IMR-90 (cell line): ENCODE measurements around the gene ALOX12B. TPM values are rescaled to one million over a fixed set of nuclear protein-coding genes. Genes with fewer than 3 reads are reported as not detected.

Experiments used
- ATAC-seq: fragments of 200-7000 bp; cut with Tn5 transposase; 2 replicates; pipeline ENCODE4 v1.9.1; 2020; ENCODE audit warnings: low read depth, mild to moderate bottlenecking, moderate library complexity
- BruUV-seq: library from RNA; stranded (reverse); fragments of 400-500 nt; replicated peaks from 2 replicates; lab custom pipeline; 2021; lab: Mats Ljungman, UMichigan
- CTCF ChIA-PET: fragments of 300-600 bp; formaldehyde crosslinking; extraction: SDS; loops from one replicate; lab custom pipeline; 2021; ENCODE audit warnings: antibody characterized with exemption; lab: Yijun Ruan, JAX
- POLR2A ChIA-PET: fragments of 300-600 bp; sonication (Branson Sonifier 250); formaldehyde crosslinking; loops from one replicate; lab custom pipeline; 2022; ENCODE audit warnings: antibody characterized with exemption; ENCODE audit not compliant: unreplicated experiment; lab: Charles Lee
- DNase-seq: peaks from one replicate; pipeline ENCODE4 v3.0.0; 2013
- H2AFZ ChIP-seq: replicated peaks from 2 replicates; pipeline ENCODE3; 2013; ENCODE audit warnings: low read length, mild to moderate bottlenecking; ENCODE audit not compliant: poor library complexity
- H2AK5ac ChIP-seq: 2 replicates; pipeline ENCODE4 v1.6.1; 2013; ENCODE audit warnings: low read depth, low read length, inconsistent platforms
- H2AK9ac ChIP-seq: replicated peaks from 2 replicates; pipeline ENCODE3; 2013; ENCODE audit warnings: mild to moderate bottlenecking, low read depth, low read length, moderate library complexity; ENCODE audit not compliant: poor library complexity
- H2BK120ac ChIP-seq: 2 replicates; pipeline ENCODE4 v1.6.1; 2013; ENCODE audit warnings: low read depth, low read length, inconsistent platforms
- H2BK15ac ChIP-seq: 3 replicates; pipeline ENCODE4 v1.6.1; 2013; ENCODE audit warnings: low read depth, low read length, inconsistent platforms
- H2BK20ac ChIP-seq: 2 replicates; pipeline ENCODE4 v1.6.1; 2013; ENCODE audit warnings: low read depth, mild to moderate bottlenecking, inconsistent platforms, low read length, moderate library complexity
- H2BK5ac ChIP-seq: 2 replicates; pipeline ENCODE4 v1.6.1; 2013; ENCODE audit warnings: mild to moderate bottlenecking, low read depth, low read length, inconsistent platforms; ENCODE audit not compliant: poor library complexity, severe bottlenecking
- H3K14ac ChIP-seq: replicated peaks from 2 replicates; pipeline ENCODE4 v1.6.1; 2013; ENCODE audit warnings: low read depth, low read length, inconsistent platforms
- H3K18ac ChIP-seq: 2 replicates; pipeline ENCODE4 v1.6.1; 2013; ENCODE audit warnings: low read depth, low read length, control low read depth
- H3K23ac ChIP-seq: 2 replicates; pipeline ENCODE4 v1.6.1; 2013; ENCODE audit warnings: low read depth, low read length, inconsistent platforms
- H3K27ac ChIP-seq: 2 replicates; pipeline ENCODE4 v1.5.1; 2013; ENCODE audit warnings: mild to moderate bottlenecking, control low read depth, low read length; ENCODE audit not compliant: insufficient read depth
- H3K27me3 ChIP-seq: 2 replicates; pipeline ENCODE4 v1.6.1; 2013; ENCODE audit warnings: low read length; ENCODE audit not compliant: control insufficient read depth, insufficient read depth
- H3K36me3 ChIP-seq: 2 replicates; pipeline ENCODE4 v1.6.1; 2013; ENCODE audit warnings: low read length, mixed read lengths; ENCODE audit not compliant: control insufficient read depth, insufficient read depth
- H3K4ac ChIP-seq: 2 replicates; pipeline ENCODE4 v1.6.1; 2013; ENCODE audit warnings: low read depth, low read length, inconsistent platforms
- H3K4me1 ChIP-seq: 2 replicates; pipeline ENCODE4 v1.6.1; 2013; ENCODE audit warnings: low read length, mixed read lengths; ENCODE audit not compliant: control insufficient read depth, insufficient read depth
- H3K4me2 ChIP-seq: 2 replicates; pipeline ENCODE4 v1.6.1; 2013; ENCODE audit warnings: low read depth, mild to moderate bottlenecking, control low read depth, low read length, moderate library complexity
- H3K4me3 ChIP-seq: 2 replicates; pipeline ENCODE4 v1.5.1; 2013; ENCODE audit warnings: low read depth, mild to moderate bottlenecking, control low read depth, low read length, moderate library complexity; ENCODE audit not compliant: insufficient read depth
- H3K56ac ChIP-seq: 2 replicates; pipeline ENCODE4 v1.6.1; 2013; ENCODE audit warnings: low read length, inconsistent platforms; ENCODE audit not compliant: insufficient read depth; ENCODE audit errors: extremely low read depth
- H3K79me1 ChIP-seq, 2 experiments: 2 replicates each; pipeline ENCODE4 v1.6.1; 2013; ENCODE audit warnings: low read length in 2 of 2, inconsistent platforms in 1 of 2, low read depth in 1 of 2
- H3K9ac ChIP-seq: 2 replicates; pipeline ENCODE4 v1.6.1; 2013; ENCODE audit warnings: low read depth, low read length, control low read depth
- H3K9me1 ChIP-seq: 2 replicates; pipeline ENCODE4 v1.6.1; 2013; ENCODE audit warnings: low read length, inconsistent platforms; ENCODE audit not compliant: insufficient read depth
- H3K9me3 ChIP-seq: 2 replicates; pipeline ENCODE4 v1.6.1; 2013; ENCODE audit warnings: low read length; ENCODE audit not compliant: control insufficient read depth, insufficient read depth
- H4K20me1 ChIP-seq: 2 replicates; pipeline ENCODE4 v1.6.1; 2013; ENCODE audit warnings: low read length, inconsistent platforms; ENCODE audit not compliant: insufficient read depth
- H4K5ac ChIP-seq: 2 replicates; pipeline ENCODE4 v1.6.1; 2013; ENCODE audit warnings: mild to moderate bottlenecking, low read depth, low read length, control low read depth
- H4K8ac ChIP-seq, 2 experiments: 2 replicates each; pipeline ENCODE4 v1.6.1; 2013; ENCODE audit warnings: low read depth in 2 of 2, low read length in 2 of 2, control low read depth in 1 of 2, inconsistent platforms in 1 of 2
- H4K91ac ChIP-seq: 2 replicates; pipeline ENCODE4 v1.6.1; 2013; ENCODE audit warnings: low read depth, low read length, inconsistent platforms; ENCODE audit not compliant: insufficient read depth
- BHLHE40 ChIP-seq: fragments of 150-350 bp; IDR thresholded peaks from 2 replicates; pipeline ENCODE4 v1.6.1; 2016; ENCODE audit warnings: mild to moderate bottlenecking, low read depth, low read length
- CEBPB ChIP-seq: IDR thresholded peaks from 2 replicates; pipeline ENCODE4 v1.6.1; 2012; ENCODE audit warnings: low read depth, low read length, improper control_type of control experiment
- ELK1 ChIP-seq: fragments of 150-350 bp; IDR thresholded peaks from 2 replicates; pipeline ENCODE4 v1.6.1; 2016; ENCODE audit warnings: low read depth, mild to moderate bottlenecking, low read length, moderate library complexity, borderline replicate concordance
- FOS ChIP-seq: fragments of 150-350 bp; IDR thresholded peaks from 2 replicates; pipeline ENCODE4 v1.6.1; 2016; ENCODE audit warnings: low read depth, low read length
- MAFK ChIP-seq: IDR thresholded peaks from 2 replicates; pipeline ENCODE4 v1.6.1; 2012; ENCODE audit warnings: low read depth, low read length, improper control_type of control experiment
- MAZ ChIP-seq: IDR thresholded peaks from 2 replicates; pipeline ENCODE4 v1.6.1; 2012; ENCODE audit warnings: low read depth, mild to moderate bottlenecking, low read length, improper control_type of control experiment, moderate library complexity, borderline replicate concordance
- MXI1 ChIP-seq: IDR thresholded peaks from 2 replicates; pipeline ENCODE4 v1.6.1; 2012; ENCODE audit warnings: low read depth, mild to moderate bottlenecking, low read length, moderate library complexity, borderline replicate concordance
- NFE2L2 ChIP-seq: fragments of 150-350 bp; IDR thresholded peaks from 2 replicates; pipeline ENCODE4 v1.6.1; 2016; ENCODE audit warnings: low read depth, mild to moderate bottlenecking, low read length
- POLR2A ChIP-seq: IDR thresholded peaks from 2 replicates; pipeline ENCODE4 v1.6.1; 2012; ENCODE audit warnings: mild to moderate bottlenecking, low read depth, low read length
- RAD21 ChIP-seq: IDR thresholded peaks from 2 replicates; pipeline ENCODE4 v1.6.1; 2012; ENCODE audit warnings: low read length, improper control_type of control experiment
- RCOR1 ChIP-seq: IDR thresholded peaks from 2 replicates; pipeline ENCODE4 v1.6.1; 2012; ENCODE audit warnings: mild to moderate bottlenecking, low read length, improper control_type of control experiment; ENCODE audit not compliant: insufficient replicate concordance
- RFX5 ChIP-seq: IDR thresholded peaks from 2 replicates; pipeline ENCODE4 v1.8.0; 2012; ENCODE audit warnings: low read depth, mild to moderate bottlenecking, low read length, moderate library complexity
- SMC3 ChIP-seq: fragments of 150-350 bp; IDR thresholded peaks from 2 replicates; pipeline ENCODE4 v1.6.1; 2016; ENCODE audit warnings: low read depth, mild to moderate bottlenecking, antibody characterized with exemption, low read length, moderate library complexity
- WGBS, 2 experiments: methylation state at CpG; one replicate each; pipeline versions ENCODE4 v1.1.5 to v1.1.7; 2013; ENCODE audit warnings: missing lambda C conversion rate in 2 of 2; ENCODE audit not compliant: insufficient read length in 1 of 2; ENCODE audit errors: extremely low coverage in 2 of 2; 5-methylcytosine and 5-hydroxymethylcytosine counted together
- dilution Hi-C: fragments of 300-500 bp; cut with HindIII; formaldehyde crosslinking; loops from one replicate; pipeline ENCODE4 v1.14.3; 2018; ENCODE audit warnings: low sequenced_read_pairs; ENCODE audit not compliant: unreplicated experiment
- in situ Hi-C: fragments of 300-500 bp; cut with MboI; formaldehyde crosslinking; loops from 3 replicates; pipeline ENCODE4 v1.14.3; 2019; ENCODE audit warnings: low sequenced_read_pairs, inconsistent platforms, mixed read lengths
- intact Hi-C: fragments of 100-400 bp; cut with micrococcal nuclease; formaldehyde crosslinking; loops from 2 replicates; pipeline ENCODE4 v1.10.0; 2022
- polyA plus RNA-seq, 3 experiments: library from polyadenylated mRNA; depleted of rRNA; stranded (reverse); fragments of >200 nt; gene quantifications; 2 replicates each; pipeline ENCODE4 v1.2.3, GENCODE V29; 2012; ENCODE audit warnings: low replicate concordance in 1 of 3
- total RNA-seq: library from RNA; depleted of rRNA; stranded (reverse); fragments of >200 nt; gene quantifications from 2 replicates; pipeline ENCODE4 v1.2.3, GENCODE V29; 2012
- TF ChIP-seq, protein P1 (sequence below): fragments of 150-350 bp; IDR thresholded peaks from 2 replicates; pipeline ENCODE4 v1.6.1; 2017; ENCODE audit warnings: mild to moderate bottlenecking, antibody characterized with exemption, low read length, low read depth
- TF ChIP-seq, protein P2 (sequence below): conservative IDR thresholded peaks from 2 replicates; pipeline ENCODE4 v1.5.1; 2012; ENCODE audit warnings: mild to moderate bottlenecking, low read depth, low read length, improper control_type of control experiment

Gene ALOX12B
- total and polyA plus RNA-seq, 2 of the 4 experiments (the other 2 are of a cell fraction) = not detected

DNA sequence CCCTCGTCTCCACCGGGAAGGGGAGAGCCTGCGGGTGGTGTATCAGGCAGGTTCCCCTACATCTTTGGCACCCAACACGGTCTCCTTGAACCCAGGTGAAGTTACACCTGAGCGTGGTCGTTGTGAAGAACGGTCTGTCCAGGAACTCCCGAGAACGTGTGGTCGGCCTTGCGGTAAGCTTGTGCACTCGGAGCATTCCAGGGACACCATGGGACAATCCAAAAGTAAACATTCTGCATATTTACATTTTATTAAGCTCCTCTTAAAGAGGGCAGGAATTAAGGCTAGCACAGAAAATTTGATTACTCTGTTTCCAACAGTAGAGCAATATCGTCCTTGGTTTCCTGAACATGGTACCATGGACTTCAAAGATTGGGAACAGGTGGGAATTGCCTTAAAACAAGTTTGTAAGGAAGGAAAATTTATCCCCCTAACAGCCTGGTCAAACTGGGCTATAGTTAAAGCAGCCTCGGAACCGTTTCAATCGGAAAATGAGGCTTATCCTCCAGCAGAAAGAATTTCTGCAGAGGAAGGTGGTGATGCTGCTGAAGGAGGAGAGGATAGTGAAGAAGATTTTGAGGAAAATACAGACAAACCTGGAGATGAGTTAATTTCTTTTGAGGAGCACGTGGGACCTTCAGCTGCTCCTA is 30.4 kb downstream of the ALOX12B start:
- Histone ChIP-seq H2BK20ac (no peak overlapping the region), H3K4me1 (peaks cover 2% of the 10 kb centered on the region; the same call in 1 of the 2 replicates), H4K5ac (no peak overlapping the region), H2AK5ac (no peak overlapping the region), H3K4ac (no peak overlapping the region), H2AFZ (no peak overlapping the region), H4K8ac (no peak overlapping the region), H3K56ac (no peak overlapping the region), H4K20me1 (no peaks in the 10 kb centered on the region), H3K36me3 (no peaks in the 10 kb centered on the region), H3K9me1 (no peaks in the 10 kb centered on the region), H3K4me3 (no peak overlapping the region), H3K14ac (no peak overlapping the region), H3K9me3 (no peaks in the 10 kb centered on the region), H2AK9ac (no peak overlapping the region), H4K91ac (no peak overlapping the region), H3K18ac (no peak overlapping the region), H2BK15ac (no peak overlapping the region), H3K27ac (no peak overlapping the region), H3K4me2 (no peak overlapping the region), H2BK120ac (no peak overlapping the region), H3K79me1 (no peaks in the 10 kb centered on the region), H3K27me3 (peaks cover 45% of the 10 kb centered on the region), H2BK5ac (no peak overlapping the region), H3K23ac (no peak overlapping the region), H3K9ac (no peak overlapping the region)
- intact Hi-C loops (loop anchor here (1.0 to 5.0 kb wide), 5 partner anchors 68 to 314 kb away; partner anchors contain the start of genes CNTROB and TRAPPC1), in situ Hi-C loops (no loop called here), dilution Hi-C loops (no loop called here)
- no peak for ATAC-seq
- POLR2A ChIA-PET = interaction anchor here (0.6 kb wide), 1 partner anchor 525 kb away, joined by 4 read pairs; no protein-coding TSS in a partner anchor
- DNase-seq = no peak
- CTCF ChIA-PET = interaction anchor here (0.6 to 2.8 kb wide), 6 partner anchors 10 to 59 kb away, joined by 3 to 15 read pairs (median 4); no protein-coding TSS in a partner anchor
- no TSS peak for BruUV-seq
- 86% methylated on average over 11 of the region's 17 CpGs; no CpG with 5 or more reads in 1 of the 2 experiments for WGBS, 2 experiments
- no peak for TF ChIP-seq RAD21
- TF ChIP-seq POLR2A = no peak
- no peak for TF ChIP-seq CEBPB
- TF ChIP-seq SMC3 = no peak
- no peak for TF ChIP-seq NFE2L2
- TF ChIP-seq MAZ = no peak
- TF ChIP-seq, protein P1, sequence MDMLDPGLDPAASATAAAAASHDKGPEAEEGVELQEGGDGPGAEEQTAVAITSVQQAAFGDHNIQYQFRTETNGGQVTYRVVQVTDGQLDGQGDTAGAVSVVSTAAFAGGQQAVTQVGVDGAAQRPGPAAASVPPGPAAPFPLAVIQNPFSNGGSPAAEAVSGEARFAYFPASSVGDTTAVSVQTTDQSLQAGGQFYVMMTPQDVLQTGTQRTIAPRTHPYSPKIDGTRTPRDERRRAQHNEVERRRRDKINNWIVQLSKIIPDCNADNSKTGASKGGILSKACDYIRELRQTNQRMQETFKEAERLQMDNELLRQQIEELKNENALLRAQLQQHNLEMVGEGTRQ = no peak
- TF ChIP-seq ELK1 = no peak
- TF ChIP-seq FOS = no peak
- no peak for TF ChIP-seq MAFK
- TF ChIP-seq, protein P2, sequence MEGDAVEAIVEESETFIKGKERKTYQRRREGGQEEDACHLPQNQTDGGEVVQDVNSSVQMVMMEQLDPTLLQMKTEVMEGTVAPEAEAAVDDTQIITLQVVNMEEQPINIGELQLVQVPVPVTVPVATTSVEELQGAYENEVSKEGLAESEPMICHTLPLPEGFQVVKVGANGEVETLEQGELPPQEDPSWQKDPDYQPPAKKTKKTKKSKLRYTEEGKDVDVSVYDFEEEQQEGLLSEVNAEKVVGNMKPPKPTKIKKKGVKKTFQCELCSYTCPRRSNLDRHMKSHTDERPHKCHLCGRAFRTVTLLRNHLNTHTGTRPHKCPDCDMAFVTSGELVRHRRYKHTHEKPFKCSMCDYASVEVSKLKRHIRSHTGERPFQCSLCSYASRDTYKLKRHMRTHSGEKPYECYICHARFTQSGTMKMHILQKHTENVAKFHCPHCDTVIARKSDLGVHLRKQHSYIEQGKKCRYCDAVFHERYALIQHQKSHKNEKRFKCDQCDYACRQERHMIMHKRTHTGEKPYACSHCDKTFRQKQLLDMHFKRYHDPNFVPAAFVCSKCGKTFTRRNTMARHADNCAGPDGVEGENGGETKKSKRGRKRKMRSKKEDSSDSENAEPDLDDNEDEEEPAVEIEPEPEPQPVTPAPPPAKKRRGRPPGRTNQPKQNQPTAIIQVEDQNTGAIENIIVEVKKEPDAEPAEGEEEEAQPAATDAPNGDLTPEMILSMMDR = no peak
- no peak for TF ChIP-seq RCOR1
- no peak for TF ChIP-seq RFX5
- TF ChIP-seq MXI1 = no peak
- no peak for TF ChIP-seq BHLHE40
